NCI-H1417 (cell line): ENCODE results near the gene PGRMC2.

Experiments used
- DNase-seq, 3 experiments: peaks; one replicate each; lab custom pipeline; 2025; lab: John Stamatoyannopoulos, UW

The PGRMC2 gene, protein sequence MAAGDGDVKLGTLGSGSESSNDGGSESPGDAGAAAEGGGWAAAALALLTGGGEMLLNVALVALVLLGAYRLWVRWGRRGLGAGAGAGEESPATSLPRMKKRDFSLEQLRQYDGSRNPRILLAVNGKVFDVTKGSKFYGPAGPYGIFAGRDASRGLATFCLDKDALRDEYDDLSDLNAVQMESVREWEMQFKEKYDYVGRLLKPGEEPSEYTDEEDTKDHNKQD

DNA sequence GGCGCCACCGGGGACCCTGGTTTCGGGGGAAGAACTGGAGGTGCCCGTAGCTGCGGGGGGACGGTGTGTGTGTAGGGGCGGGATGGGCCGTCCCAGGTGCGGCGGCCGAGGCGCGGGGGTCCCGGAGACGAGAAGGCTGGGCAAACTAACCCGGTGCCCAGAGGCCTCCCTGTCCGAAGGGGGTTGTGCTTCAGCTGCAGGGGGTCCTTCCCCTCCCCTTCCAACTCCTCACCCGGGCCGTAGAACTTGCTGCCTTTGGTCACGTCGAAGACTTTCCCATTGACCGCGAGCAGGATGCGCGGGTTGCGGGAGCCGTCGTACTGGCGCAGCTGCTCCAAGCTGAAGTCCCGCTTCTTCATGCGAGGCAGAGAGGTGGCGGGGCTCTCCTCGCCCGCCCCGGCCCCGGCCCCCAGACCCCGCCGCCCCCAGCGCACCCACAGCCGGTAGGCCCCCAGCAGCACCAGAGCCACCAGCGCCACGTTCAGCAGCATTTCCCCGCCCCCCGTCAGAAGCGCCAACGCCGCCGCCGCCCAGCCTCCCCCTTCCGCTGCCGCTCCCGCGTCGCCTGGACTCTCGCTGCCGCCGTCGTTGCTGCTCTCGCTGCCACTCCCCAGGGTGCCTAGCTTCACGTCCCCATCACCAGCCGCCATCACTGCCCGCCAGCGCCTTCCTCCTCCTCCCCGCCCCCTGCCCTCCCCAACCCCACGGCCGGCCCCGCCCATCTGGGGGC, at the start of gene PGRMC2:
TSS of gene PGRMC2 (minus strand) at position 673 of the 730 bp plus-strand sequence. CDS start at position 650, 23 bp downstream.
- peak in 2 of 3 experiments; percentile 79 to 81 for DNase-seq

DNA sequence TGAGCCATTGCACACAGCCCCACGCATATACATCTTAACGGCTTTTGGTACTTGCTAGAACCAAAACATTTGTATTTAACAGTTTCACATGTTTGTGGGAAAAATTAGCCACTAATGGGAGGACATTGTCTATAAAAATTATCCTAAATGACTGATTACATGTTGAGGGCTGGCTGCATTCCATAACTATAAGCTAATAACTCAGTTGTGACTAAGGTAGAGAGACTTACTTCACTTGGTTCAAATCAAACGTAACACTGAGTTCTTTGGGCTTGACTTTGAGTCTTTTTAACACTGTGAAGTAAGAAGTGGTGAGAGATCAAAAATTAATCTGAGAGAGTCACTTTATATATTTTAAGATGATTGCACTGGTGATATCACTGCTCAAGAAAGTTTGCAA, 47.9 kb upstream of the PGRMC2 start:
- DNase-seq: no peak

DNA sequence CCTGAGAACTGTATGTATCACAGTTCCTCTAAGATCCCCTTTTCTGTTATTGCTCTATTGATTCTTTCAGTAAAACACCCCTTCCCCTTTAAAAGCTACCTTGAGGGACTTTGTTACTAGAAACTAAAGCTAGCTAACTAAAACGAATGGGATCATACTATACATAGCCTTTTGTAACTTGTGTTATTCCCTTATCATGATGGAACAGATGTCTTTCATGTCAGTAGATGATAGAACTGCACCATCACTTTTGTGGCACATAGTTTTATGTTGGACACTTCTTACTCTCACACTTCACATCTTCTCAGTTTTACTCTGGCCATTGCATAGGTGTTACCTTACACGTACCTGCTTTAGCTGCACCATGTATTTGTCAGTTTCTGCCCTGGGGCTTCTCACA, 46.6 kb upstream of the PGRMC2 start:
- DNase-seq: no peak

DNA sequence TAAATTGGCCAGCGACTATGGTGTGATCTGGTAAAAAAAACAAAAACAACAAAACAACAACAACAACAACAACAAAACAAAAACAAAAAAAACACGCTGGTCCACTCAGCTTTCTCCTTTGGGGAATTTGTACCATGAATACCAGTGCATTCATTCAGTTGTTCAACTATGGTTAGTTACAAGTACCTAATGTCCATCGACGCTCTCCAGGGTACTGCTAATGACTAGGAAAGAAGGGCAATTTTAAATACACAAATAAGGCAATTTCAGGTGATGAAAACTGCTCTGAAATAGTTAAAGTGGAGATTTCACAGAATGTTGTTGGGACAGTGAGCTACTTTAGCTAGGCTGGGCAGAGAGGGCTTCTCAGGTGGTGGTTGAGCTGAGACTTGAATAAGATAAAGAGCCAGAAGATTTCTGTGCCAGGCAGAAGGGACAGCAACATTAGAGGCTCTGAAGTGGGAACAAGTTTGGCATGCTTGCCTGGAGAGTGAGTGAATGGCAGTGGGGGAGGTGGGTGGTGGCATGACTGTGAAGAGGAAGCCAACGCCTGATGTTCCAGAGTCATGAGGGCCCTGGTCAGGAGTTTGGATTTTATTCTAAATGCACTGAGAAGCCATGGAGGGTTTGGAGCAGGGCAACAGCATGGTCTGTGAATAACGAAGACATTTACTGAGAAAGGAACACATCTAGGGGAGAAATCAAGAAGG, 45.9 kb upstream of the PGRMC2 start:
- no peak for DNase-seq

DNA sequence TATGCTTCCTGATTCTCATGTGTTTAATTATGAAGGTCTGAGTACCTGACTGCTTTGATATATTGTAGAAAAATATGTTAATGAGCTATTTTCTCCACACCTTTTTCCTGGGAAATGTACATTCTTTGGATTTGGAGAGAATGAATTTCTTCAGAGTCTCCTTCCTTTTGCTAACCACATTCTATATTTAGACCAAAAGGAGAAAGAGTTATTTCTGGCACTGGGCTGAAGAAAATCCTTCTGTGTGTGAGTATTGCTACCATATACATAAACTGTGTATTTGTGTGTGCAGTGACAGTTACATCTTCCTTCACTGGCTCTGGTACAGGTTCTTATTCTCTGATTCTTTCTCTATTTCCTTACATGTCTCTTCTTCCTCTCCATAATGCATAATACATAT, 44.5 kb upstream of the PGRMC2 start:
- no peak for DNase-seq

DNA sequence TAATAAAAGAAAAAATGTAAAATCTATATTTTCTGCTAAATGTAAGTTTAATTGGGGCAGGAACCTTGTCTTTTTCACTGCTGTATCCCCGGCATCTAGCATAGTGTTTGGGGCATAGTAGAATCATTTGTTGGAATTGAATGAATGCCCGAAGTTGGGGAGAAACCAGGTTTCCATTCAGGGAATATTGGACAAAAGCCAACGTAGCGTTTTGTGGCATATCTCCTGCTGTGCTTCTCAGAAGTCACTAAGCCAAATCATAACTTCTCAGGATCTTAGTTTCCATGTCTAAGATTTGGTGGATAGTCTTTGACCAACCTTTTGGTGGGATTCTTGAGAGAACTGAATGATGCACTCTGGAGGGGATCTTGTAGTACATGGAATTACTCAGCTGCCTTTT, 42.0 kb upstream of the PGRMC2 start:
- DNase-seq: no peak

DNA sequence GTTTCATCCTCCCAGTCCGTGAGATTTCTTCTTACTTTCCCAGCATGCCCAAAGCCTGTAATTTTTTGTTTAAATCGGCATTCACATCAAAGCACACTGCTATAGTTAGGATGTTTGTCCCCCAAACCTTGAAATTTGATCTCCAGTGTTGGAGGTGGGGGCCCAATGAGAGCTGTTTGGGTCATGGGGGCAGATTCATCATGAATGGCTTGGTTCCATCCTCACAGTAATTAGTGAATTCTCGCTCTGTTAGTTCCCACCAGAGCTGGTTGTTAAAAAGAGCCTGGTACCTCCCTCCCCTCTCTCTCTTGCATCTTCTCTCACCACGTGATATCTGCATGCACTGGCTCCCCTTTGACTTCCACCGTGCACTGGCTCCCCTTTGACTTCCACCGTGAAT, 40.5 kb upstream of the PGRMC2 start:
- no peak for DNase-seq

DNA sequence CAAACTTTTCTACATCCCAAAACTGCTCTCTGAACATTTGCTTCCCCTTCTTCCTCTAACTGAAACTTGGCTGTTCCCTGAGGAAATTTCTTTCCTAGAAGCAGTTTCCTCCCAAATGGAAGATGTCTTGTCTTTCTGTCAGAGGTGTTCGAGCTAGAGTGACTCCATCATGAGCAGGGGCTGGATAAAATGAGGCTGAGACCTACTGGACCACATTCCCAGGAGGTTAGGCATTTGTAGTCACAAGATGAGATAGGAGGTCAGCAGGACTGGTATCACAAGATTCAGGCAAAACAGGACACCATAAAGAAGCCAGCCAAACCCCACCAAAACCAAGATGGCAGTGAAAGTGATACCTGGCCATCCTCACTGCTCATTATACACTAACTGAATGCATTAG, 35.8 kb upstream of the PGRMC2 start:
- DNase-seq: no peak

DNA sequence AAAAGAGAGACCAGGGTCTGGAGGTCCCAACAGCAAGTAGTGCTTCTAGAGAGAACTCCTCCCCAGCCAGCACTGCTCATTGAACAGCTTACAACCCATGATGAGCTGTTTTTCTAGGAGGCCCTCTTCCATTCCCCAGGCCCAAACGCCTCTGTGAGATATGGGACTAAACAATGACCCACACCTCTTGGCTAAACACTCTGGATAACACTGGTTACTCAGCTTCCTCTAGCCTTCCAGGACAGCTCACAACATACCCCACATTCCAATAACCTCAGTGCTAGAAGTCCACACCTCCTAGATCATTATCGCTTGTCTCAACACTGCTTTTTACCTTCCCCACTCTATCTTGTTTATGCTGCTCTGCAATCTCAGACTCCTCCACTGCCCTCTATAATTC, 35.4 kb upstream of the PGRMC2 start:
- no peak for DNase-seq

DNA sequence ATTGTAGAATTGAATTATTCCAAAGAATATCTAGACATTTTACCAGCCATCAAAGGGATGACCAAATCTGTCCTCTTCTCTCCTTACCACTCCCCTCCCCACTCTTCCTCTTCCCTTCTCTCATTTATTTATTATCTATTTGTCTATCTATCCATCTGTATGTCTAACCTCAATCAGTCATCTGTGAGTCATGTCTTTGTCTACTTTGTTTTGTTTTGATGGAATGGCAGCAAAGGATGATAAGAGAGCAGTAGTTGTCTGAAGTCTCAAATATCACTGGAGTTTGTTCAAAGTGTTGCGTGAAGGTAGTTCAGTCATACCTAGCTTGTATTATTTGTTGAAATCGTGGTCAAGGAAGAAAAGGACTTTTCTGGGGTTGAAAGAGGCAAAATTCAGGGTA, 34.7 kb upstream of the PGRMC2 start:
- DNase-seq: no peak

DNA sequence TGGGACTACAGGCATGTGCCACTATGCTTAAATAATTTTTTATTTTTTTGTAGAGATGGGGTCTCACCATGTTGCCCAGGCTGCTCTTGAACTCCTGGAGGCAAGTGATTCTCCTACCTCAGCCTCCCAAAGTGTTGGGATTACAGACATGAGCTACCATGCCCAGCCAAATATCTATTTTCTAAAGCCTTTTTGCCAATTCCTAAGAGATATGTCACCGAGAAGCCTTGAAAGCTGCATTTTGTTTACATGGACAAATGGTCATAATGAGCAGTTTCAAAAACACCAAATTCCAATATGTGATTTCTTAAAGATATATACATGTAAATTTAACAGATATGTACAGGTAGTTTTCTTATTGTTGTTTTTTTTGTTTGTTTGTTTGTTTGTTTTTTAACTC, 33.0 kb upstream of the PGRMC2 start:
- DNase-seq: no peak

DNA sequence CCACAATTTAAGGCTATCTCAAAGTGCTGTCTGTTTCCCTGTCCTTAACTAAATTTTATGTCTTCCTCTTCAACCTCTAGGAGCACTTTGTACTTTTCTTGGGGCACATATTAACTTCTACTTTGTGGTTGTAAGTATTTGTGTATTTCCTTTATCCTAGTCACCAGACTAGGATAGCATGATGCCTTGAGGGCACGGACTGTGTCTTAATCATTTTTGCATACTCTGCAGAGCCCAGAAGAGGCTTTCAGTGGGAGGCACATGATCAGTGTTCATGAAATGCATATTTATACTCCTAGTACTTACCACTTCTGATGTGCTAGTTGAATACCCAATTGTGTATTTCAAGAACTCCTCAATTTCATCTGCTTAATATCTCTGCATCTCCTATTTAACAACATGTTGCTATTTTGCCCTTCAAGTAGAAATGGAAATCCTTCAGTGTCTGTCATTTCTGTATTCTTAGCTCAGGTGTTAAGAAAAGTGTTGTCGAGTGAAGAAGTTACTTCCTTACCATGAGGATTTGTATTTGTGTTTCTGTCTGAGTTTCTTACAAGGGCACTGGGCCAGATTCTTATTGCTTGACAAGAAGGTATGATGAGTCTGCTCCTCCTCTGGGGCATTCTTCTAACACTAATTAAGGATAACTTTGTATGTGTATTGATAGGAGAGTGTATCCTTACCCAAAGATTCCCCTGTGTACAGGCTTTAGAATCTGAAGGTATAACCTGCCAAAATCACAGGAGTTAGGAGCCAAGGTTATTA, 28.3 kb upstream of the PGRMC2 start:
- DNase-seq: no peak

DNA sequence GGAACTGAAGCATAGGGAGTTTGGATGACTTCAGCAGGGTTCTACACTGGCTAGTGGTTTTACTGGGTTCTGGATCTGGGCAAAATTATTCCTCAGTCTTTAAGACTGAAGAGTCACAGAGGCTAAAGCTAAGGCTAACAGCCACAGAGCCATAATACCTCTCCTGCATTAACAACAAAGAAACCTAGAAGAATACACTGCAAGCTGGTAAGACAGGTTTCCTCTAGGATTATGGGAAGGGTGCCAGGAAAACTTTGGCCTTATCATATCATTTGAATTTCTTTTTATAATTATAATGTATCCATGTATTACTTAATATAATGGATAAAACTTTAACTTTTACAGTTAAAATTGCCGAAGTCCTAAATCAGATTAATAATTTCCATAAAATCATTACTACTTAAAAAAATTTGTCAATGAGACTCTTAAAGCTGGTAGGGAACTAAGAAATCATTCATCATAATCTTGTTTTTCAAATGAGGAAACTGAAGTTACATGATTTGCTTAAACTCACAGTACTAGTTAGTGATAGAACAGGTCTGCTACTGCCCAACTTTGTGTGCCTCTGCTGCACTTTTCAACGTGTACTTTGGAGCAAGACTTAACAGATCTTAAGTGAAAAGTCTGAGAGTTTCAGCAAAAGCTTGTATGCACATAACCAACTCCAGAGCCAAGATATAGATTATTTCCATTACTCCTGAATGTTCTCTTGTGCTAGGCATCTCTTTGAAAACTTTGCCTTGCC, 24.2 kb upstream of the PGRMC2 start:
- DNase-seq: no peak

DNA sequence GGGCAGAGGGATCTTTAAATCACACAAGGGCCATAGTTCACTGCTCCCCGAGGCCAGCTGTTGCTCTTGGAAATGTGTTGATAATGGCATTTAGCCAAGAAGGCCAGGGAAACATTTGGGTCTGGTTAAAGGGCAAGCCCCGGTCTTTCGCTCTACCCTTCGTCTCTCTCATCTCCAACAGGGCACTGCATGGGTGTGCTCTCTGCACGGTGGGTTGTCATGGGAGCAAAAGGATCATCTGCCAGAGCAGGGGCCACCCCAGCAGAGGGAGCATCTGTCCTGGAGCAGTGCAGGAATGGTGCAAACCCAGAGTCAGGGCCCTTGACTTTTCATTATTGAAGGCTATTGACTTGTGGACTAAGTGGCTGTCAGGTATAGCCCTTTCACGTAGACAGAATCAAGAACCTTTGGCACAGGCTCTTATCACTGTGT, 22.7 kb upstream of the PGRMC2 start:
- DNase-seq: peak in 2 of 3 experiments; percentile 29 to 67

DNA sequence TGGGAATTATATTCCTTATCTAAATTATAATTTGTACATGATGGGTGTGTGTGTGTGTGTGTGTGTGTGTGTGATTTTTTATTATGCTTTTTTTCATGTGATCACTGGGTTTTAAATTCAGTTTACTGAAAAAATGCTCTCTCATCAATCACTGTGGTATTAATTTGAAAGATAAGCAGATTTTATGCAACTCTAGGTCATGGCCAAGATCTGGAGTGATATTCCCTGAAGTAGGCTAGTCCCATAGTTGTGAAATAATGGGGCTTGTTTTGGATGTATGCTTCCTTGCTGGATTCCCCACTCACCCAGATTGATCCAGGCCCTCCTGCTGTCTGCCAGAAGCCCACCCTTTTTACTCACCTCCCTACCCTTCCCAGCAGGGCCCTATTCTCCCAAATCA, 22.0 kb upstream of the PGRMC2 start:
- no peak for DNase-seq

DNA sequence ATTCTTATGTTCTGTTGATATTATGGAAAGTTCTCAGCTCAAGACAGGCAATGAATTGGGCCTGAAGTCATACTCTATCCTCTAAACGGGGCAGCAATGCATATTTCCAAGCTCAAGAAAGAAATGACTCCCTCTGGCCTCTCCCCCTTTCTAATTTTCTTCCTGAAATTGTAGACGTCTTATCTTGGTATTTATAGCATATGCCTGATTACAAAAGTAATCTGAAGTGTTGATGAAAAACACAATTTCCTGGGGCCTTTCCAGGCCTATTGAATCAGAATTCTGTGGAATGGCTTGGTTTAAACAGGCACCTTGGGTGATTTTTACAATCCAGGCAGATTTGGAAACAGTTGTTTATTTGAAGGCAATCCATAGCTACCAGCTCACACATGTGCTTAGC, 21.4 kb upstream of the PGRMC2 start:
- DNase-seq: no peak

DNA sequence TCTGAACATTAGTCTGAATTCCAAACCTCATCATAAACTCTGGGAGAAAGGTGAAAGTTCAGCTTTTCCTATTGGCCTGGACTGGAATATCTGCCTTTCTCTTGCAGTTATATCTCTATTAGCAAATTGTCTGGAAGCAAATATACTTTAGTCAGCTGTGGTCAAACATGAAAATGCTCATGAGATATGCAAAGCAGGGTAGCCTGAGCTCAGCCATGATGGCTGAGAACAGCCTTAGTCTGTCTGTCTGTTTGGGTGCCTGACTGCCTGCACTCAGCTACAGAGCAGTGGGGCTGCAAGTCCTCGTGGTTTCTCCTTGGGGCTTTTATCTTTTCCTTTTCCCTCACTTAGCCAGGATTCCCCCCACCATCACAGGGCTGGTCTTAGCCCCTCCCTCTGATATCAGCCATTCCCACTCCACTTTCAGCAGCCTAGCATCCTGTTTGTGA, 19.5 kb upstream of the PGRMC2 start:
- no peak for DNase-seq

DNA sequence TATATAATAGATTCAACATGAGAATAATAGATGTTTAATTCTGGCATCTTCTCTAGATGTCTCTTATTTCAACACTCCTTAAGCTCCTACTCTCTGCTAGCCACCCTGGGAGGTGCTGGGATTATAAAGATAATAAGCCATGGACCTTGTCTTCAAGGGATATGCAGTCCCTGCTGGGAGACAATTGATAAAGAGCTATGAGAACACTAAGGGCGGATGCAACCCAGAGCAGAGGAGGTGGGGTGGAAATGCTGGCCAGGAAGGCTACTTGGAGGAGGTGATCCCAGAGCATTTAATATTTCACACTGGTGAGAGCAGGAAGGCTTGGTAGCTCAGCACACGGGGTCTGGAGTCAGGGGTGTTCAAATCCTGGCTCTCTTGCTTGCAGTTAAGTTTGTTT, 18.3 kb upstream of the PGRMC2 start:
- DNase-seq: no peak

DNA sequence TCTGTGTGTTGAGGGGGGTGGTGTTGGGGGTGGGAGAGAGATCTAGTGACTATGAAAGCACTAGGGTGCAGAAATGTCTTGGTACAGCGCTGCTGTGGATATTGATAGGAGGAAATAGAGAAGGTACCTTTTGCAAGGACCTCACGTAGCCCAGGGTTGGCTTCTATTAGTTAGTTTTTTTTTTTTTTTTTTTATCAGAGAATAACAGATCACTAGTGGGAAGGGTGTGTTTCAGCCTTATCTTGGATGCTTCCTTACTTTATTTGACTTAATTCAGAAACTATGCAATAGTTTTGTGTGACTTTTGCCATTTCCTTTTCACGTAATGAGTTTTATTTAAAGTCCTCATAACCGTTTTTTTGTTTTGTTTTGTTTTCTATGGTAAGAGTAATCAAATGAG, 16.4 kb upstream of the PGRMC2 start:
- DNase-seq: no peak

DNA sequence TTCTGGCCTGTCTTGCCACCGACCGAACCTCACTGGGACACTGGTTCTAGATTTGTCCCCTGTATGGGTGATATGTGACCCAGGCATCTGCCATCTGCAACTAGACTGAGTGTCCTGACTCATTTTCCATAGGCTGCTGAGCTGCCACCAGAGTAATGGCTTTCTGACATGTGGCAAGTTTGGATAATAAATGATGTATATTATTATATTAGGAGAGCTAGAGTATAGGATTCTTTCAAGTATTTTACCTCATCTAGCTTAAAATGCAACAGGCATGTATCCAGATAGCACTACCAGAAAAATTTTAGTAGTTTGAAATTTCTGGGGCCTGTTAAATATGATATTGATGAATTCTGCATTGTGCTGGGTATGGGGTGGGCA, 15.8 kb upstream of the PGRMC2 start:
- no peak for DNase-seq

DNA sequence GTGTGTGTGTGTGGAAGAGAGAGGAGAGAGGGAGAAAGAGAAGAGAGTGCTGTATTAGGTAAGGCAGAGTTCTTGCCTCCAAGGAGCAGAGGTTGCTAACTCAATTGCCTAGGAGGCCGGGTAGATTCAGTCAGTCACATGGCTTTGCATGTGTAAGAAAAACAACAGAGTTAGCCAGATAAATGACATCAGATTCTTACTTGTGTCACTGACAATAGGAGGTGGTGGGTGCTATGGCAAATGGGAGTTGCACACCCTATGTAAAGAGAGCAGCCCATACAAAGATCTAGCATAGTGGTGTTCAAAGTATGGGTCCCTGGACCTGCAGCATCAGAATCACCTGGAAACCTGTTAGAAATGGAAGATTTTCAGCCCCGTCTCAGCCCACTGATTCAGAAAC, 14.4 kb upstream of the PGRMC2 start:
- no peak for DNase-seq

DNA sequence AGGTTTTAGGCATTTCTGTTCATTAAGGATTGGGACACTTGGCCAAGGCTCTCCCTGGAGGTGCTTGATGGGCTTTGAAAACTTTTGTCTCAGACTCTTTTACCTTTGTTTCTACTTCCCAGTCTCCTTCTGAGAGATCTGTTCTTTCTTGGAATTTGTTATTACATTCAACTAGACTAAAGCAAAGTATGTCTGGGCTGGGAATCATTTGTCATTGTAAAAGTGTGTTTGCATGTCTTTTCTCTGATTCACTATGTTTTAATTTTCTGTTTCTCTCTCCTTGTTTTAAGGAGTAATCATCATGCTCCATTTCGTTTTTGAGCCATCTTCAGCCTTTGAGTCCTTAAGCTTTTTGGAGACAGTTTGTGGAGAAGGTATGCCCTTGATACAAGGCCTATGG, 12.2 kb upstream of the PGRMC2 start:
- no peak for DNase-seq
